ENCODE results near the gene KCNA5. TPM values are rescaled to one million over a fixed set of nuclear protein-coding genes. Genes with fewer than 3 reads are reported as not detected.

The KCNA5 gene
- total RNA-seq, 3 donors from 2014 or later = 0.44 to 0.66 TPM; not detected in 1

DNA sequence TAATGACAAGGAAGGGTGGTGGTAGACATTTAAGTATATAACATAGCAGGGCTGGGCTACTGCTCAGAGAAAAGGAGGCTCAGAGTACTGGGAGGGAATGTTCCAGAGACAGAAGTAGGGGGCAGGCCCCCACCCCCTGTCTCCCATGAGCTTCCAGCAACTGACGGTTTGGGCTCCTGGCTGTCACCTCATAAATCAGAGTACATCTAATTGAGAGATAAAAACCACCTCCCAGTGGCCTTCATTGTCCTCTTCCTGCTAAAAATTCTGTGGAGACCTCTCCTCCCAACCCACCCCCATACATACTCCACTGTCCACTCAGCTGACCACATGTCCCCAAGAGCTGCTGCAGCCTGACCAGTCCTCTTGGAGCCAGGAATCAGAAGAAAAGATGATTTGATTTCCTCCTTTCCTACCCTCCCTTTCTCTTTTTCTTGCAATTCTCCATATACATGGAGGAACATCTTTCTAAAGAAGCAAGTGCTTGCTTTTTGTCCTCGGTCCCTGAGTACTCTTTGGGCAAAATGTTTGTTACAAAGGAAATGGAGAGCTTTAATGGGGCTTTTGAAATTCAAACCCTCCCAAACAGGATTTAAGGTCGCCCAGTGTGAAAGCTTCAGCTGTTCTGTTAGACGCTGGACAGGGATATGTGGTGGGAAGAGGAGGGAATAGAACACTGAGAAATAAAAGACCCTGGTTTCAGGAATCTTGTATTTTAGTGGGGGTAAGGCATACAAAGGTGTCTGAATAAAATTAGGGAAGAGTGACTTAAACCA, 16.4 kb upstream of the KCNA5 start:
- TF ChIP-seq POLR2A (IDR thresholded peaks at IDR 0.05) (no peak), POLR2AphosphoS5 (IDR thresholded peaks at IDR 0.05) (no peak)
- TF ChIP-seq, protein P1, sequence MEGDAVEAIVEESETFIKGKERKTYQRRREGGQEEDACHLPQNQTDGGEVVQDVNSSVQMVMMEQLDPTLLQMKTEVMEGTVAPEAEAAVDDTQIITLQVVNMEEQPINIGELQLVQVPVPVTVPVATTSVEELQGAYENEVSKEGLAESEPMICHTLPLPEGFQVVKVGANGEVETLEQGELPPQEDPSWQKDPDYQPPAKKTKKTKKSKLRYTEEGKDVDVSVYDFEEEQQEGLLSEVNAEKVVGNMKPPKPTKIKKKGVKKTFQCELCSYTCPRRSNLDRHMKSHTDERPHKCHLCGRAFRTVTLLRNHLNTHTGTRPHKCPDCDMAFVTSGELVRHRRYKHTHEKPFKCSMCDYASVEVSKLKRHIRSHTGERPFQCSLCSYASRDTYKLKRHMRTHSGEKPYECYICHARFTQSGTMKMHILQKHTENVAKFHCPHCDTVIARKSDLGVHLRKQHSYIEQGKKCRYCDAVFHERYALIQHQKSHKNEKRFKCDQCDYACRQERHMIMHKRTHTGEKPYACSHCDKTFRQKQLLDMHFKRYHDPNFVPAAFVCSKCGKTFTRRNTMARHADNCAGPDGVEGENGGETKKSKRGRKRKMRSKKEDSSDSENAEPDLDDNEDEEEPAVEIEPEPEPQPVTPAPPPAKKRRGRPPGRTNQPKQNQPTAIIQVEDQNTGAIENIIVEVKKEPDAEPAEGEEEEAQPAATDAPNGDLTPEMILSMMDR (IDR thresholded peaks at IDR 0.05) = no peak

DNA sequence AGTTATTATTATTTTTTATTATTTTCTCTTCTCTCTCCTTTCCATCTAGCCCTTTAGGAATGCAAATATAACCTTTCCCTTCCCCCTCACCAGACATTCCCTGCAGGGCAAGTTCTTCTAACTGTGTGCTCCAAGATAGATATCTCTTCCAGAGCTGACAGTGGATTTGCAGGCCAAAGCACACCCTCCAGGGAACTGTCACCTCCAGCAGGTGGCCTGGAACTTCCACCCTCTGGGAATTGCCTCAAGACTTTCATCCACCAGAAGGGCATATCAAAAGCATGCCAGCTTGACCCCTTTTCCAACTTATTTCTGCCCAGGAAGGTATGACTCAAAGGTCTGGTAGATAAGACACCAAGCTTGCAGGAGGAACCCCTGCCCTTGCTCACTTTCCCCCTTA, 13.6 kb upstream of the KCNA5 start:
- Histone ChIP-seq H3K4me1 (no peaks in the 10 kb centered on the region), H3K27ac (no peak overlapping the region), H3K9me3 (no peaks in the 10 kb centered on the region), H3K4me3 (no peak overlapping the region), H3K27me3 (no peaks in the 10 kb centered on the region), H3K36me3 (no peaks in the 10 kb centered on the region)
- TF ChIP-seq, protein P1 (IDR thresholded peaks at IDR 0.05) = no peak
- TF ChIP-seq POLR2A (IDR thresholded peaks at IDR 0.05) (no peak), POLR2AphosphoS5 (IDR thresholded peaks at IDR 0.05) (no peak)
- intact Hi-C loops (cut with DNase I; ENCODE audit: low total_unique reads) = no loop called here
- no peak for DNase-seq (ENCODE audit: low spot score in 2 of 2)

More for the DNA sequence above, 16.4 kb upstream of the KCNA5 start:
- intact Hi-C loops (cut with DNase I; ENCODE audit: low total_unique reads) = no loop called here
- no peak for DNase-seq (ENCODE audit: low spot score in 2 of 2)
- Histone ChIP-seq H3K36me3 (no peaks in the 10 kb centered on the region), H3K4me1 (no peaks in the 10 kb centered on the region), H3K4me3 (no peak overlapping the region), H3K27me3 (peaks cover 0 to 2% of the 10 kb centered on the region in 2 donors), H3K27ac (no peak overlapping the region), H3K9me3 (no peaks in the 10 kb centered on the region)

DNA sequence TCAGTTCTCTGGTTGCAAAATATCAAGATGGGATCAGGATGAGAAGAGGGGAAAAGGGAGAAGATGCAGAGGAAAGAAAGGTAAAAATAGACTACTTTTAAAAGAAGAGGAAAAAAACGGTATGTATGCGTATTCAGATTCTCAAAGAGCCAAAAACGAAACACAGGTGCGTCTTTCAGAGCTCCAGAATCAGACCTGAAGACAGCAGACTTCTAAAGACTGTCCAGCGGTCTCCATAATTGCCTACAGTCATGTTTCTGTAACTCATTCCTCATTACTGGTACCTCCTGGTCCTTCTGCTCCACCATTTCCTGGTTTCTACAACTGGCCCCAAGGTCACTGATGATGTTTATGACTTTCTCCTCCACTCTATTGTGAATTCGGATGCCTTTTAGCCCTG, 12.4 kb upstream of the KCNA5 start:
- H3K27me3 ChIP-seq = no peaks in the 10 kb centered on the region
- H3K9me3 ChIP-seq = no peaks in the 10 kb centered on the region
- H3K27ac ChIP-seq = no peak overlapping the region
- intact Hi-C loops (cut with DNase I; ENCODE audit: low total_unique reads) = no loop called here
- H3K4me1 ChIP-seq = no peaks in the 10 kb centered on the region
- no peak overlapping the region for H3K4me3 ChIP-seq
- H3K36me3 ChIP-seq = no peaks in the 10 kb centered on the region
- no peak for TF ChIP-seq POLR2AphosphoS5 (IDR thresholded peaks at IDR 0.05)
- TF ChIP-seq, protein P1 (IDR thresholded peaks at IDR 0.05) = no peak
- TF ChIP-seq POLR2A (IDR thresholded peaks at IDR 0.05) = no peak
- no peak for DNase-seq (ENCODE audit: low spot score in 2 of 2)

DNA sequence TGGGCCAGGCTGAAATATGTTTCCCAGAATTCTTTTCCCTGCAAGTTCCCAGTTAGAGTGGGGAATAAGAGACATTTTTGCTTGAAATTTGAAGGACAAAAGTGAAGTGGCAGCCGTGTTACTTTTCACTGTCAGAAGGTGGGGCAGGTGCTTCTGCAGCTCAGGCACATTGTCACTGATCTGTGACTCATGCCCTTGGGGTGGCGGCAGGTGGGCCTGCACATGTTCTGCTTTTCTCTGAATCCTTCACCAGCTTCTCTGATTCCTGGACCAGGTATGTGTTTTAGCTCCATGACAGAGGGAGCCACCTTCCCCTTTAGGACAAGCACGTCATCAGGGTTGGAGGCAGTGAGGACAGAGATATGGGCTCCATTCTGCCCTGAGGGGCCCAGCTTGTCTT, 11.7 kb upstream of the KCNA5 start:
- Histone ChIP-seq H3K36me3 (no peaks in the 10 kb centered on the region), H3K27me3 (no peaks in the 10 kb centered on the region), H3K4me1 (no peaks in the 10 kb centered on the region), H3K27ac (no peak overlapping the region), H3K4me3 (no peak overlapping the region), H3K9me3 (no peaks in the 10 kb centered on the region)
- TF ChIP-seq POLR2AphosphoS5 (IDR thresholded peaks at IDR 0.05) (no peak), POLR2A (IDR thresholded peaks at IDR 0.05) (no peak)
- TF ChIP-seq, protein P1 (IDR thresholded peaks at IDR 0.05) = no peak
- no peak for DNase-seq (ENCODE audit: low spot score in 2 of 2)
- intact Hi-C loops (cut with DNase I; ENCODE audit: low total_unique reads) = no loop called here

DNA sequence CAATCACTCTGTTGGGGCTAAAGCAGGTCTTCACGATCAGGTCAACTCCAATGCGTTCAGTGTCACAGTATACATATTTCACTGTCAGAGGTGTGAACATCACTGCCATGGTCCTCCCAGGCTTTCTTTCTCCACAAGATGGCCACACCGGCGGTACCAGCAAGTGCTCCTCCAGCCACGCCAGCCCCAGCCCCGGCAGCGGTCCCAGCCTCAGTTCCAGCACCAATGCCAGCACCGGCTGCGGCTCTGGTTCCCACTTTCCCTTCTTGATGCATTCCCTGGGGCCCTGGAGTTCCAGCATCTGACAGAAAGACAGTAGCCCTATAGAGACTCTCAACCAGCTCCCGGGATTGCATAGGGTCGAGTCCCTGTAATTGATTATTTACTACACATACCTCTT, 10.9 kb upstream of the KCNA5 start:
- Histone ChIP-seq H3K4me3 (no peak overlapping the region), H3K9me3 (no peaks in the 10 kb centered on the region), H3K27me3 (no peaks in the 10 kb centered on the region), H3K36me3 (no peaks in the 10 kb centered on the region), H3K4me1 (no peaks in the 10 kb centered on the region), H3K27ac (no peak overlapping the region)
- intact Hi-C loops (cut with DNase I; ENCODE audit: low total_unique reads) = no loop called here
- no peak for DNase-seq (ENCODE audit: low spot score in 2 of 2)
- TF ChIP-seq POLR2A (IDR thresholded peaks at IDR 0.05) (no peak), POLR2AphosphoS5 (IDR thresholded peaks at IDR 0.05) (no peak)
- TF ChIP-seq, protein P1 (IDR thresholded peaks at IDR 0.05) = no peak
